ENCODE results near the gene TAF7L. TPM values are rescaled to one million over a fixed set of nuclear protein-coding genes. Genes with fewer than 3 reads are reported as not detected.

TAF7L gene
- total RNA-seq, 4 donors from 2014 or later: 0.22 to 1.4 (median 0.81) TPM; not detected in 1

DNA sequence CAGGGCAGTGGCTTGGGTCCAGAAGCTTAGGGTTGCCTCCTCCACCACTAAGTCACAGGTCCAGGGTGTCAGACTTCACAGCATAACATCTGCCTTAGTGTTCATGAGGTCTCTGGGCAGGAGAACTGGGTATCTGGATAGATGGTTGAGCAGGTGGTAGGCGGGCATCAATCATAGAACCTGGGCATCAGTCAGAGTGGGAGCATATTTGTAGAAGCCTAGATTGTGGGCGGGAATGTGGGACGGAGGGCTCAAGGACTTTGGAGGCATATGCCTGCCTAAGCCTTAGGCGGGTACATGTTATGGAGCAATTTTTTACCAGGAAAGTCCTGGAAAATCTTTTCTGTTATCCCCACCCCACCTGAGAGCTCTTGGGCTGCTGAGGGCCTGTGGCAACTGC is 28.5 kb downstream of the TAF7L start:
- intact Hi-C loops (cut with DNase I): no loop called here
- DNase-seq: no peak
- Histone ChIP-seq H3K36me3 (no peaks in the 10 kb centered on the region), H3K4me1 (no peaks in the 10 kb centered on the region), H3K9me3 (no peaks in the 10 kb centered on the region), H3K27me3 (no peaks in the 10 kb centered on the region), H3K4me3 (replicated peaks in 1 of 3) (no peak overlapping the region), H3K27ac (no peak overlapping the region)
- 92 to 100% methylated on average over 2 to 3 of the region's 4 CpGs for WGBS, 2 donors
- TF ChIP-seq, protein P1, sequence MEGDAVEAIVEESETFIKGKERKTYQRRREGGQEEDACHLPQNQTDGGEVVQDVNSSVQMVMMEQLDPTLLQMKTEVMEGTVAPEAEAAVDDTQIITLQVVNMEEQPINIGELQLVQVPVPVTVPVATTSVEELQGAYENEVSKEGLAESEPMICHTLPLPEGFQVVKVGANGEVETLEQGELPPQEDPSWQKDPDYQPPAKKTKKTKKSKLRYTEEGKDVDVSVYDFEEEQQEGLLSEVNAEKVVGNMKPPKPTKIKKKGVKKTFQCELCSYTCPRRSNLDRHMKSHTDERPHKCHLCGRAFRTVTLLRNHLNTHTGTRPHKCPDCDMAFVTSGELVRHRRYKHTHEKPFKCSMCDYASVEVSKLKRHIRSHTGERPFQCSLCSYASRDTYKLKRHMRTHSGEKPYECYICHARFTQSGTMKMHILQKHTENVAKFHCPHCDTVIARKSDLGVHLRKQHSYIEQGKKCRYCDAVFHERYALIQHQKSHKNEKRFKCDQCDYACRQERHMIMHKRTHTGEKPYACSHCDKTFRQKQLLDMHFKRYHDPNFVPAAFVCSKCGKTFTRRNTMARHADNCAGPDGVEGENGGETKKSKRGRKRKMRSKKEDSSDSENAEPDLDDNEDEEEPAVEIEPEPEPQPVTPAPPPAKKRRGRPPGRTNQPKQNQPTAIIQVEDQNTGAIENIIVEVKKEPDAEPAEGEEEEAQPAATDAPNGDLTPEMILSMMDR (IDR thresholded peaks at IDR 0.05): no peak
- TF ChIP-seq POLR2A (IDR thresholded peaks at IDR 0.05): no peak

DNA sequence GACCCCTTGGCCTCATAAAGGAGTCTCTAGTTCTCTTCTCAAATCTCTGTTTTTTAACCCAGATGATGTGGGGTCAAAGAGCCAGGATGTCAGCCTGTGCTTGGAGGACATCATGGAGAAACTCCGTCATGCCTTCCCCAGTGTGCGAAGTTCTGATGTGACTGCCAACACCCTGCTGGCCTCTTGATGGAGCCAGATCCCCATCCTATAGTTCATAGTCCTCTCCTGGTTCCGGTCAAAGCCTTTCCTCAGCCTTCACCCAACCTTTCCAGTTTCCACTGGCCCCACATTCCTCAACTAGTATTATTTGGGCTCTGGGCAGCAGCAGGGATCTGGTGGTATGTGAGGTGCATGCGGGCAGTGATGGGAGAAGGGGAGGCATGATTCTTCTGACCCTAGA is 30.7 kb downstream of the TAF7L start:
- TF ChIP-seq, protein P1 (IDR thresholded peaks at IDR 0.05): no peak
- TF ChIP-seq POLR2A (IDR thresholded peaks at IDR 0.05): no peak
- H3K4me1 ChIP-seq: no peaks in the 10 kb centered on the region
- H3K9me3 ChIP-seq: no peaks in the 10 kb centered on the region
- 56 to 81% methylated on average over 4 of the region's 4 CpGs for WGBS, 2 donors
- no peak overlapping the region for H3K27ac ChIP-seq
- no peak overlapping the region for H3K4me3 ChIP-seq (replicated peaks in 1 of 3)
- no peaks in the 10 kb centered on the region for H3K27me3 ChIP-seq
- H3K36me3 ChIP-seq: no peaks in the 10 kb centered on the region
- DNase-seq: no peak
- intact Hi-C loops (cut with DNase I): no loop called here

DNA sequence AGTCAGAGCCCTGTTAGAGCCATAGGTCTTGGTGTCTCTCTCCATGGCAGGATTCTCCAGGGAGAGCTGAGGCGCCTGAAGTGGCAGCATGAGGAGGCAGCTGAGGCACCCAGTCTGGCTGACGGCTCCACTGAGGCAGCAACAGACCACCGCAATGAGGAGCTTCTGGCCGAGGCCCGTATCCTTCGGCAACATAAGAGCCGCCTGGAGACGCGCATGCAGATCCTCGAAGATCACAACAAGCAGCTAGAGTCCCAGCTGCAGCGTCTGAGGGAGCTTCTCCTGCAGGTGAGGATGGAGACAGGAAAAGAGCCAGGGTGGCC is 32.9 kb downstream of the TAF7L start:
- Histone ChIP-seq H3K9me3 (no peaks in the 10 kb centered on the region), H3K4me1 (no peaks in the 10 kb centered on the region), H3K27ac (no peak overlapping the region), H3K36me3 (no peaks in the 10 kb centered on the region), H3K27me3 (no peaks in the 10 kb centered on the region), H3K4me3 (replicated peaks in 1 of 3) (no peak overlapping the region)
- no peak for DNase-seq
- intact Hi-C loops (cut with DNase I): no loop called here
- TF ChIP-seq, protein P1 (IDR thresholded peaks at IDR 0.05): no peak
- TF ChIP-seq POLR2A (IDR thresholded peaks at IDR 0.05): no peak
- 96% methylated on average over 5 of the region's 11 CpGs; no CpG with 5 or more reads in 1 of the 2 donors for WGBS, 2 donors

DNA sequence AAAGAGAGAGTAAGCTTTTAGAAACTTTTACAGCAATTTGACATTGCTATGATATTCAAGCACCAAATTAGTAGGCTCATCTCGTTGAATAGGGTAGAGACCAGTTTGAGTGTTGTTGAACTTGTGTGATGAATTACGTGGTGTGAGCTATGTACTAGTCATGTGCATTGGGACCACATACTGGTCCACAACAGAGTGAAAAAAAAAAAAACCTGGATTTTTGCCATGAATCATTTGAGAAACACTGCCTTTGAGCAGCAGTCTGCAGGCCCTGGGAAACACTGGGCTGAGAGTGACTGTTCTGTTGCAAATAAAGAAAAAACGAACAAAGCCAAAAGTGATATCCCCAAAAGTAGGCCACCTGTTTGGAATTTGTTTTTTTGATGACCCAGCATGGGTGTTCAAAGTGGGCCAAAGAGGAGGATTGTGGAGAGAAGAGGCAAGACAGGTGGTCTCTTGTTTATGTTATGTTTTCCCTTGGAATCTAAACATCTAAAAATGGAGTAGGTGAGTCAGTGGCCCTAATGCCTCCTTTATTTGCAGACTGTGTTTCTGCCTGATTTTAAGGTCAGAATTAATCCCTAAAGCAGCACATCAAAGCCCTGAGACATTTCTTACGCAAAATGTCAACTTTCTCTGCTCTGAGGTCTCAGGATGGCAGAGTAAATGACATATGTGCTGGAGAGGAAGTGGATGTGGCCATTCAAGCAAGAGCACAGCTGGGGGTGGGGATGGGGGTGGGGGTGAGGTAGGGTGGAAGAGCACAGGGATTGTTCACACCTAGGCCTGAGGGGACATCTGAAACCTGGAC is 33.5 kb downstream of the TAF7L start:
- Histone ChIP-seq H3K36me3 (no peaks in the 10 kb centered on the region), H3K4me3 (replicated peaks in 1 of 3) (no peak overlapping the region), H3K9me3 (no peaks in the 10 kb centered on the region), H3K27ac (no peak overlapping the region), H3K4me1 (no peaks in the 10 kb centered on the region), H3K27me3 (no peaks in the 10 kb centered on the region)
- 83 to 87% methylated on average over 4 of the region's 4 CpGs for WGBS, 2 donors
- TF ChIP-seq POLR2A (IDR thresholded peaks at IDR 0.05): no peak
- TF ChIP-seq, protein P1 (IDR thresholded peaks at IDR 0.05): no peak
- no peak for DNase-seq
- intact Hi-C loops (cut with DNase I): no loop called here

DNA sequence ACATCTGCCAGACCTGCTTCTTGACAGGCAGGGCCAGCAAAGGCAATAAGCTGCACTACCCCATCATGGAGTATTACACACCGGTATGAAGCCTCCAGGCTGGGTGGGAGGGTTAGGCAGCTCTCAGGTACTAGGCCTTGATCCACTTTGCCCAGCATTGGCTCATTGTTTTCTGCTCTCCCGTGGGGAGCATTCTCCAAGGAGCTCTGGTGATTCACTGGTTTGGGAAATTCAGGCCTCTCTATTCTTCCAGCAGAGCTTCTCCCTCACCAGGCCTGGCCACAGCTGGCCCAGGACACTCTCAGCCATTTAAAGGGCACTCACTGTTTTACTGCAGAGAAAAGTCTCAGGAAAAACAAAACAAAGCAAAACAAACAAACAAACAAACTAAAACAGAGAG is 38.5 kb downstream of the TAF7L start:
- TF ChIP-seq, protein P1 (IDR thresholded peaks at IDR 0.05): no peak
- TF ChIP-seq POLR2A (IDR thresholded peaks at IDR 0.05): no peak
- Histone ChIP-seq H3K9me3 (no peaks in the 10 kb centered on the region), H3K27me3 (no peaks in the 10 kb centered on the region), H3K27ac (no peak overlapping the region), H3K4me3 (replicated peaks in 1 of 3) (no peak overlapping the region), H3K4me1 (no peaks in the 10 kb centered on the region), H3K36me3 (no peaks in the 10 kb centered on the region)
- DNase-seq: no peak
- intact Hi-C loops (cut with DNase I): no loop called here
- 33 to 70% methylated on average over 1 to 2 of the region's 2 CpGs for WGBS, 2 donors

Measured in thyroid gland (tissue), 4 donors.